ENCODE results near the gene EVL. TPM values are rescaled to one million over a fixed set of nuclear protein-coding genes. Genes with fewer than 3 reads are reported as not detected.

The EVL gene
- total RNA-seq, 2 experiments from 2014 or later, result 660 to 678 TPM

- Histone ChIP-seq H3K9me3 (ENCODE audit: control insufficient read depth in 1 of 2, insufficient read depth in 1 of 2, low read length in 2 of 2) (no peaks in the 10 kb centered on the region), H3K27ac (ENCODE audit: low read depth in 1 of 2, low read length in 2 of 2) (peak overlapping the region; percentile 45 to 63), H3K4me1 (ENCODE audit: insufficient read depth, low read length) (peaks cover 99% of the 10 kb centered on the region), H3K4me3 (ENCODE audit: low read length) (no peak overlapping the region), H3K27me3 (ENCODE audit: control insufficient read depth in 1 of 2, insufficient read depth in 2 of 2, low read length in 2 of 2) (no peaks in the 10 kb centered on the region), H3K36me3 (ENCODE audit: insufficient read depth, low read length) (peaks cover 98% of the 10 kb centered on the region)
- ChIA-PET POLR2A (interaction anchor here (1.0 to 49.3 kb wide), 4 partner anchors 9 to 38 kb away, joined by 4 to 1638 read pairs (median 21); partner anchors contain the start of gene EVL), CTCF (interaction anchor here (1.0 to 34.3 kb wide), 3 partner anchors 8 to 43 kb away, joined by 3 to 1090 read pairs (median 10); partner anchors contain the start of gene EVL)
- DNase-seq (peak in 1 of 14 experiments; percentile 28), ATAC-seq (ENCODE audit: poor library complexity) (no peak)
- intact Hi-C loops (cut with DNase I, micrococcal nuclease), result no loop called here
- peaks cover 98% of the 10 kb centered on the region for H3K36me3 Mint-ChIP-seq (ENCODE audit: low read depth)
- H3K9me3 Mint-ChIP-seq, result no peaks in the 10 kb centered on the region
- peak overlapping the region; percentile 98 for H3K27ac Mint-ChIP-seq
- peak overlapping the region; percentile 65 for H3K4me3 Mint-ChIP-seq
- H3K27me3 Mint-ChIP-seq, result no peaks in the 10 kb centered on the region
- H3K4me1 Mint-ChIP-seq (ENCODE audit: low read depth), result peaks cover 97% of the 10 kb centered on the region
- no peak for TF ChIP-seq CTCF (IDR thresholded peaks at IDR 0.05)
Measured at GRCh38 chr14:100100032-100100703, 34.9 kb downstream of the EVL start.

GRCh38 chr14:100102156-100102785 lies 37.0 kb downstream of the EVL start:
- H3K4me3 Mint-ChIP-seq, result peak overlapping the region; percentile 44
- no peak overlapping the region for H3K4me3 ChIP-seq (ENCODE audit: low read length)
- CTCF ChIA-PET, result interaction anchor here (34.3 kb wide), 1 partner anchor 26 kb away, joined by 1090 read pairs; the partner anchor contains the start of gene EVL
- no peaks in the 10 kb centered on the region for H3K27me3 Mint-ChIP-seq
- H3K4me1 ChIP-seq (ENCODE audit: insufficient read depth, low read length), result peaks cover 99% of the 10 kb centered on the region
- intact Hi-C loops (cut with DNase I, micrococcal nuclease), result no loop called here
- H3K27me3 ChIP-seq (ENCODE audit: control insufficient read depth in 1 of 2, insufficient read depth in 2 of 2, low read length in 2 of 2), result no peaks in the 10 kb centered on the region
- H3K9me3 ChIP-seq (ENCODE audit: control insufficient read depth in 1 of 2, insufficient read depth in 1 of 2, low read length in 2 of 2), result no peaks in the 10 kb centered on the region
- no peaks in the 10 kb centered on the region for H3K9me3 Mint-ChIP-seq
- POLR2A ChIA-PET, result interaction anchor here (0.7 to 49.3 kb wide), 4 partner anchors 11 to 115 kb away, joined by 3 to 1638 read pairs (median 103); partner anchors contain the start of gene EVL
- peaks cover 98% of the 10 kb centered on the region for H3K36me3 ChIP-seq (ENCODE audit: insufficient read depth, low read length)
- peaks cover 98% of the 10 kb centered on the region for H3K36me3 Mint-ChIP-seq (ENCODE audit: low read depth)
- no peak for TF ChIP-seq CTCF (IDR thresholded peaks at IDR 0.05)
- peaks cover 97% of the 10 kb centered on the region for H3K4me1 Mint-ChIP-seq (ENCODE audit: low read depth)
- ATAC-seq (ENCODE audit: poor library complexity) (peak; percentile 20), DNase-seq (peak in 4 of 14 experiments; percentile 21 to 46 (median 33))
- H3K27ac Mint-ChIP-seq, result peak overlapping the region; percentile 98
- peak overlapping the region; percentile 61 to 85 for H3K27ac ChIP-seq (ENCODE audit: low read depth in 1 of 2, low read length in 2 of 2)

GRCh38 chr14:100103250-100104005 lies 38.2 kb downstream of the EVL start:
- CTCF ChIA-PET, result interaction anchor here (1.0 to 34.3 kb wide), 2 partner anchors 27 to 90 kb away, joined by 3 to 1090 read pairs; partner anchors contain the start of gene EVL
- H3K9me3 Mint-ChIP-seq, result no peaks in the 10 kb centered on the region
- ATAC-seq (ENCODE audit: poor library complexity) (peak; percentile 6), DNase-seq (peak in 5 of 14 experiments; percentile 22 to 59 (median 45))
- TF ChIP-seq CTCF (IDR thresholded peaks at IDR 0.05), result no peak
- H3K27ac Mint-ChIP-seq, result peak overlapping the region; percentile 98
- peak overlapping the region; percentile 61 to 85 for H3K27ac ChIP-seq (ENCODE audit: low read depth in 1 of 2, low read length in 2 of 2)
- intact Hi-C loops (cut with DNase I, micrococcal nuclease), result no loop called here
- H3K4me1 Mint-ChIP-seq (ENCODE audit: low read depth), result peaks cover 97% of the 10 kb centered on the region
- peaks cover 98% of the 10 kb centered on the region for H3K36me3 Mint-ChIP-seq (ENCODE audit: low read depth)
- POLR2A ChIA-PET, result interaction anchor here (1.0 to 49.3 kb wide), 5 partner anchors 12 to 132 kb away, joined by 3 to 1638 read pairs (median 8); partner anchors contain the start of gene EVL
- H3K36me3 ChIP-seq (ENCODE audit: insufficient read depth, low read length), result peaks cover 98% of the 10 kb centered on the region
- no peaks in the 10 kb centered on the region for H3K27me3 ChIP-seq (ENCODE audit: control insufficient read depth in 1 of 2, insufficient read depth in 2 of 2, low read length in 2 of 2)
- H3K4me1 ChIP-seq (ENCODE audit: insufficient read depth, low read length), result peaks cover 100% of the 10 kb centered on the region
- H3K4me3 ChIP-seq (ENCODE audit: low read length), result peak overlapping the region; percentile 22
- H3K9me3 ChIP-seq (ENCODE audit: control insufficient read depth in 1 of 2, insufficient read depth in 1 of 2, low read length in 2 of 2), result no peaks in the 10 kb centered on the region
- H3K27me3 Mint-ChIP-seq, result no peaks in the 10 kb centered on the region
- peak overlapping the region; percentile 72 for H3K4me3 Mint-ChIP-seq
